ENCODE data around the gene DDX46. TPM values are rescaled to one million over a fixed set of nuclear protein-coding genes. Genes with fewer than 3 reads are reported as not detected.

Gene DDX46
- total RNA-seq, 2 experiments from 2014 or later = 35.5 to 35.8 TPM

- no peaks in the 10 kb centered on the region for H3K4me1 Mint-ChIP-seq (ENCODE audit: low read depth)
- H3K36me3 ChIP-seq (ENCODE audit: insufficient read depth, low read length) = peaks cover 90% of the 10 kb centered on the region
- ChIA-PET POLR2A (no interaction called here), CTCF (no interaction called here)
- no peaks in the 10 kb centered on the region for H3K9me3 ChIP-seq (ENCODE audit: control insufficient read depth in 1 of 2, insufficient read depth in 1 of 2, low read length in 2 of 2)
- no peak for DNase-seq
- no peaks in the 10 kb centered on the region for H3K9me3 Mint-ChIP-seq
- no peak overlapping the region for H3K27ac Mint-ChIP-seq
- H3K27me3 Mint-ChIP-seq = no peaks in the 10 kb centered on the region
- no peak for ATAC-seq (ENCODE audit: poor library complexity)
- no peak for TF ChIP-seq CTCF (IDR thresholded peaks at IDR 0.05)
- no peak overlapping the region for H3K27ac ChIP-seq (ENCODE audit: low read depth in 1 of 2, low read length in 2 of 2)
- no peaks in the 10 kb centered on the region for H3K4me1 ChIP-seq (ENCODE audit: insufficient read depth, low read length)
- intact Hi-C loops (cut with DNase I, micrococcal nuclease) = no loop called here
- H3K27me3 ChIP-seq (ENCODE audit: control insufficient read depth in 1 of 2, insufficient read depth in 2 of 2, low read length in 2 of 2) = no peaks in the 10 kb centered on the region
- peaks cover 94% of the 10 kb centered on the region for H3K36me3 Mint-ChIP-seq (ENCODE audit: low read depth)
- no peak overlapping the region for H3K4me3 ChIP-seq (ENCODE audit: low read length)
- no peak overlapping the region for H3K4me3 Mint-ChIP-seq
Measured at GRCh38 chr5:134791580-134791979, 33.0 kb downstream of the DDX46 start.

GRCh38 chr5:134792286-134792685 lies 33.7 kb downstream of the DDX46 start:
- H3K4me3 Mint-ChIP-seq = no peak overlapping the region
- ChIA-PET POLR2A (no interaction called here), CTCF (no interaction called here)
- H3K9me3 ChIP-seq (ENCODE audit: control insufficient read depth in 1 of 2, insufficient read depth in 1 of 2, low read length in 2 of 2) = no peaks in the 10 kb centered on the region
- TF ChIP-seq CTCF (IDR thresholded peaks at IDR 0.05) = no peak
- intact Hi-C loops (cut with DNase I, micrococcal nuclease) = no loop called here
- H3K27ac ChIP-seq (ENCODE audit: low read depth in 1 of 2, low read length in 2 of 2) = no peak overlapping the region
- H3K4me3 ChIP-seq (ENCODE audit: low read length) = no peak overlapping the region
- ATAC-seq (ENCODE audit: poor library complexity) (no peak), DNase-seq (no peak)
- H3K4me1 Mint-ChIP-seq (ENCODE audit: low read depth) = no peaks in the 10 kb centered on the region
- no peaks in the 10 kb centered on the region for H3K9me3 Mint-ChIP-seq
- H3K27me3 ChIP-seq (ENCODE audit: control insufficient read depth in 1 of 2, insufficient read depth in 2 of 2, low read length in 2 of 2) = no peaks in the 10 kb centered on the region
- H3K27ac Mint-ChIP-seq = no peak overlapping the region
- H3K4me1 ChIP-seq (ENCODE audit: insufficient read depth, low read length) = no peaks in the 10 kb centered on the region
- H3K27me3 Mint-ChIP-seq = no peaks in the 10 kb centered on the region
- H3K36me3 Mint-ChIP-seq (ENCODE audit: low read depth) = peaks cover 90% of the 10 kb centered on the region
- H3K36me3 ChIP-seq (ENCODE audit: insufficient read depth, low read length) = peaks cover 85% of the 10 kb centered on the region

DNA sequence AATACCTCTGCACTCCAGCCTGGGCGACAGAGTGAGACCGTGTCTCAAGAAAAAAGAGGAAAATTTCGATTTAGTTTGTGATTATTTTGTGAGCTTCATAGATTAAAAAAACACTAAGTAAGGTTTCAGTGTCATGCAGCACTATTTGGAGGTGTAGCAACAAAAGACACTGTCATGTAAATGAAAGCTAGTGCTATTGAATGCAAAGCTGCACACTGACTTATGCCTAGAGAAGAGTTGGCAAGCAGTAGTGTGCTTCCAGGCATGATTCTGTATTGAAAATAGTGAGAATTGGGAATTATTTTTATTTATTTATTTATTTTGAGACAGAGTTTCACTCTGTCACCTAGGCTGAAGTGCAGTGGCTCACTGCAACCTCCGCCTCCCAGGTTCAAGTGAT lies 34.5 kb downstream of the DDX46 start:
- Mint-ChIP-seq H3K4me1 (ENCODE audit: low read depth) (no peaks in the 10 kb centered on the region), H3K27me3 (no peaks in the 10 kb centered on the region), H3K9me3 (no peaks in the 10 kb centered on the region), H3K4me3 (no peak overlapping the region), H3K27ac (no peak overlapping the region), H3K36me3 (ENCODE audit: low read depth) (peaks cover 90% of the 10 kb centered on the region)
- Histone ChIP-seq H3K27ac (ENCODE audit: low read depth in 1 of 2, low read length in 2 of 2) (no peak overlapping the region), H3K4me3 (ENCODE audit: low read length) (no peak overlapping the region), H3K27me3 (ENCODE audit: control insufficient read depth in 1 of 2, insufficient read depth in 2 of 2, low read length in 2 of 2) (no peaks in the 10 kb centered on the region), H3K36me3 (ENCODE audit: insufficient read depth, low read length) (peaks cover 83% of the 10 kb centered on the region), H3K9me3 (ENCODE audit: control insufficient read depth in 1 of 2, insufficient read depth in 1 of 2, low read length in 2 of 2) (no peaks in the 10 kb centered on the region), H3K4me1 (ENCODE audit: insufficient read depth, low read length) (no peaks in the 10 kb centered on the region)
- intact Hi-C loops (cut with DNase I, micrococcal nuclease) = no loop called here
- ChIA-PET CTCF (no interaction called here), POLR2A (no interaction called here)
- TF ChIP-seq CTCF (IDR thresholded peaks at IDR 0.05) = no peak
- ATAC-seq (ENCODE audit: poor library complexity) (no peak), DNase-seq (no peak)
